Stomach smooth muscle (tissue), 2 donors: ENCODE measurements around the gene UXS1.

Experiments
- H3K27ac ChIP-seq: one replicate; pipeline ENCODE4 v1.7.0; 2013; ENCODE audit warnings: mild to moderate bottlenecking, low read length, inconsistent platforms
- H3K27me3 ChIP-seq, 2 donors: one replicate each; pipeline ENCODE4 v1.7.0; 2013; ENCODE audit warnings: low read length in 2 of 2; ENCODE audit not compliant: insufficient read depth in 2 of 2, control insufficient read depth in 1 of 2
- H3K36me3 ChIP-seq, 2 donors: one replicate each; pipeline ENCODE4 v1.7.0; 2013; ENCODE audit warnings: low read length in 2 of 2; ENCODE audit not compliant: control insufficient read depth in 2 of 2, insufficient read depth in 2 of 2
- H3K4me1 ChIP-seq: one replicate; pipeline ENCODE4 v1.7.0; 2013; ENCODE audit warnings: low read length; ENCODE audit not compliant: control insufficient read depth, insufficient read depth
- H3K4me3 ChIP-seq, 2 donors: one replicate each; pipeline ENCODE4 v1.7.0; 2013; ENCODE audit warnings: low read length in 2 of 2
- H3K9ac ChIP-seq, 2 donors: one replicate each; pipeline ENCODE4 v1.7.0; 2013; ENCODE audit warnings: low read length in 2 of 2, mild to moderate bottlenecking in 1 of 2
- H3K9me3 ChIP-seq, 2 donors: one replicate each; pipeline ENCODE4 v1.7.0; 2013; ENCODE audit warnings: low read length in 2 of 2; ENCODE audit not compliant: control insufficient read depth in 2 of 2
- donor health status: healthy.
- donor health status: Pancreatic carcinoma.

UXS1 gene

DNA sequence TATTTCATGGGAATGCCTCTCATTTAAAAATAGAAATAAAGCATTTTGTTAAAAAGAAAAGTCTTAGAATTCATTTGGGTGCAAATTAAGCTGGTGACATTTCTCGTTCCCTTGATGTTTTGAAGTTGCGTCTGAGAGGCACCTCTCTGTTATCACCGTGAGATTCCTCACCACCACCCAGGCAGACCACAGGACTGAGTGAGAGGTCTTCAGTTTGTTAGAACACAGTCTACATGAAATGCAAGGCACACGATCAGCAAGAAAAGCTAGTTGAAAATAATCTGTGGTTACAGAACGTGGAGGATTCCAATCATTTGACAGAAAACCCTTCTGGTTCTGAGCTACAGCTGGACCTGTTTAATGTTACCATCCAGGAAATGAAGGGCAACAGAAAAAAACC lies 116.0 kb downstream of the UXS1 start:
- H3K36me3 ChIP-seq = peaks cover 0 to 9% of the 10 kb centered on the region in 2 donors
- no peak overlapping the region for H3K27ac ChIP-seq
- no peaks in the 10 kb centered on the region for H3K27me3 ChIP-seq
- H3K4me3 ChIP-seq = no peak overlapping the region
- H3K9ac ChIP-seq = no peak overlapping the region
- no peaks in the 10 kb centered on the region for H3K9me3 ChIP-seq
- H3K4me1 ChIP-seq = peaks cover 11% of the 10 kb centered on the region

DNA sequence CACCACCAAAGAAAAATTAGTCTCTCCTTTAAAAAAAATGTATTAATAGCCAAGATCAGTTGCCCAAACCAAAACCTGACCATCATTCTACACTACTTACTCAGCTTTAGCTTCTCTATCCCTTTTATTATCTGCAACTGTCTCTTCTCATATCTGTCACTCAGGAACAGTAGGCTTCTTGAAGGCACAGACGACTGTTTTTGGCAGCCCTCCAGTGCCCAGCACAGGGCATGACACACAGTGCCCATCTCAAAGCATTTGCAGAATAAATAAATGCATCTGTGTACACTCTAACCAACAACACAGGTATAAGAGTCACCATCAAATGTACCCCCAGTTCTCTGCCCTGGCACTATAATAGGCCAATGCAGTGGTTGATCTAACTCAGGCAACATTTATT lies 117.2 kb downstream of the UXS1 start:
- no peak overlapping the region for H3K27ac ChIP-seq
- H3K4me1 ChIP-seq = peaks cover 23% of the 10 kb centered on the region
- H3K9me3 ChIP-seq = no peaks in the 10 kb centered on the region

DNA sequence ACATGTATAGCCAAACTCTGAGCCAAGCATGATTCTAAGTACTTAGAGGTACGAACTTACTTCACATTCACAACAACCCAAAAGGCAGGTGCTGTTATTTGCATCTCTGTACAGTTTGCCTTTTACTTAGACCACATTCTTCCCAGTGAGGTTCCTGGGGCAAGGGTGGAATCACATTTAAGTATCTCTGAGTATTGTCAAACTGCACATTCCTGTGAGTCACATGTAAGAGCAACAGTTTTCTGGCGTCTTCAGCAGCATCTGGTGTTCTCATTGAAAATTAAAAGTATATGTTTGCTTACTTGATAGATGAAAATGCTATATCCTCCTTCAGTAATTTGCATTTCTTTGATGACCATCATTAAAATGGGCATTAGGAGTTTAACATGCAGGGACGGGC lies 119.1 kb downstream of the UXS1 start:
- peaks cover 0 to 11% of the 10 kb centered on the region in 2 donors for H3K36me3 ChIP-seq
- no peaks in the 10 kb centered on the region for H3K27me3 ChIP-seq
- no peak overlapping the region for H3K9ac ChIP-seq
- H3K4me3 ChIP-seq = no peak overlapping the region
- no peak overlapping the region for H3K27ac ChIP-seq
- no peaks in the 10 kb centered on the region for H3K9me3 ChIP-seq
- H3K4me1 ChIP-seq = peaks cover 37% of the 10 kb centered on the region

More for the DNA sequence above, 117.2 kb downstream of the UXS1 start:
- Histone ChIP-seq H3K27me3 (no peaks in the 10 kb centered on the region), H3K9ac (no peak overlapping the region), H3K36me3 (peaks cover 0 to 11% of the 10 kb centered on the region in 2 donors), H3K4me3 (no peak overlapping the region)

DNA sequence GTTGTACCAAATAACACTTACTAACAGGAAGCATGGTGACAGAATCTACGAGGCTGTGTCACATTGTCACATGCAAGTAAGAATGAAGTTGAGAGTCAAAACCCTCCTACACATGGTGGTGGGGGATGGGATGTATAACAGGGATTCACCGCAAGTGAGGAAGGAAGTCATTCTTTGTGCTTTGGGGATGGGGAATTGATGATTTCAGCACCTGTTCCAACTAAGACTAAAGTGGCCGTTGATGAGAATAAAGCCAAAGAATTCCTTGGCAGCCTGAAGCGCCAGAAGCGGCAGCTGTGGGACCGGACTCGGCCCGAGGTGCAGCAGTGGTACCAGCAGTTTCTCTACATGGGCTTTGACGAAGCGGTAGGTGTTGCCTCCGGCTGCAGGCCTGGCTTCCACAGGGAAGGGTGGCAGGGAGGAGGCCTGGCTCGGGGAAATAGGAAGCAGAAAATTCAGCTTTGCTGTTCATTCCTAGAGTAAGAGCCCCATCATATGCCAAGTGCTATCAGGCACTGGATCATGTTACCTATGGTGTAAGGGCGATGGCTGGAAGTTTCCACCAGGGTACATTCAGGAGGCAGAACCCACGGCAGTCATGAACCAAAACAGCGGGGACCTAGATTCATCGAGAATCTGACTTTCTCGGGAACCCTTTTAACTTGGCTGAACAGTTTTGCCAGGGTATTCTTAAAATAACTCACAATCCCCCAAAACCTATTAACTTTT lies 120.3 kb downstream of the UXS1 start:
- Histone ChIP-seq H3K9me3 (no peaks in the 10 kb centered on the region), H3K27me3 (no peaks in the 10 kb centered on the region), H3K36me3 (peaks cover 0 to 11% of the 10 kb centered on the region in 2 donors), H3K4me3 (peak overlapping the region in 1 of 2 donors; percentile 22), H3K9ac (no peak overlapping the region), H3K27ac (peak overlapping the region; percentile 56), H3K4me1 (peaks cover 39% of the 10 kb centered on the region)

DNA sequence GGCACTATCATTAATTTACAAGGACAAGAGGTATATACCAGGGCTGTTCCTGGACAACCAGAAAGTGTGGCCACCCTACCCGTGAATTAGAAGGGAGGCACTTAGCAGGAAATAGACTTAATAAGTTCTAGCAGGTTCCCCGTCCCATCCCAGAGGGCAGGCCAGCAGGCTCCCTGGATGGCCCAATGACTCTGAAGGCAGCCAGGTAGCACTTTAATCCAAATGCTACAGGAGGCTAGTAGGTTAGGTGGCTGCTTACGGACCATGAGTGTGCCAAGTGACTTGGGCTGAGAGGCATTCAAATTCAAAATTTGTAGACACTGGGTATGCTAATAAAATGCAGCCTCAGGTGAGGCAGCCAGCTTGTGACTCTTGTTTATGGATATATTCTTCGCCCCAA lies 123.9 kb downstream of the UXS1 start:
- no peak overlapping the region for H3K9ac ChIP-seq
- peaks cover 0 to 2% of the 10 kb centered on the region in 2 donors for H3K36me3 ChIP-seq

DNA sequence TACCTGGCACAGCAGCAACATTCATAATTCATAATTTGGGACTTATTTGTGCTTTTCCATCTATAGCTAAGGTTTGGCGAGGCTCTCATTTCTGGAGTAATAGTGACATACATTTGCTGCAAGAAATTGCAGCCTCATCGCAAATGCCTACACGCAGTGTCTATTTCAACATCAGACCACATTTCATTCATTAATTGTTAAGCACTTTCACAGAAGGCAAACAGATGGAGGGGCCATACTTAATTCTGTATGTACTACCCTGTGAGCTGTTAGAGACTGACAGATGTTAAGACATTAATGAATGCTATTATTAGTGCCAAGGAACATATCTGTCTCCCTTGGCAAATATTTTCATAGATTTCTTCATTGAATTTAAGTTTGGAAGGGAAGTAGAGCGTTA lies 125.7 kb downstream of the UXS1 start:
- no peak overlapping the region for H3K27ac ChIP-seq
- H3K9ac ChIP-seq = no peak overlapping the region
- no peak overlapping the region for H3K4me3 ChIP-seq
- peaks cover 0 to 2% of the 10 kb centered on the region in 2 donors for H3K27me3 ChIP-seq
- H3K36me3 ChIP-seq = peaks cover 0 to 2% of the 10 kb centered on the region in 2 donors
- H3K4me1 ChIP-seq = peaks cover 49% of the 10 kb centered on the region
- no peaks in the 10 kb centered on the region for H3K9me3 ChIP-seq

More for the DNA sequence above, 123.9 kb downstream of the UXS1 start:
- Histone ChIP-seq H3K27me3 (peaks cover 0 to 2% of the 10 kb centered on the region in 2 donors), H3K9me3 (no peaks in the 10 kb centered on the region), H3K4me1 (peaks cover 54% of the 10 kb centered on the region), H3K27ac (peak overlapping the region; percentile 49), H3K4me3 (no peak overlapping the region)

DNA sequence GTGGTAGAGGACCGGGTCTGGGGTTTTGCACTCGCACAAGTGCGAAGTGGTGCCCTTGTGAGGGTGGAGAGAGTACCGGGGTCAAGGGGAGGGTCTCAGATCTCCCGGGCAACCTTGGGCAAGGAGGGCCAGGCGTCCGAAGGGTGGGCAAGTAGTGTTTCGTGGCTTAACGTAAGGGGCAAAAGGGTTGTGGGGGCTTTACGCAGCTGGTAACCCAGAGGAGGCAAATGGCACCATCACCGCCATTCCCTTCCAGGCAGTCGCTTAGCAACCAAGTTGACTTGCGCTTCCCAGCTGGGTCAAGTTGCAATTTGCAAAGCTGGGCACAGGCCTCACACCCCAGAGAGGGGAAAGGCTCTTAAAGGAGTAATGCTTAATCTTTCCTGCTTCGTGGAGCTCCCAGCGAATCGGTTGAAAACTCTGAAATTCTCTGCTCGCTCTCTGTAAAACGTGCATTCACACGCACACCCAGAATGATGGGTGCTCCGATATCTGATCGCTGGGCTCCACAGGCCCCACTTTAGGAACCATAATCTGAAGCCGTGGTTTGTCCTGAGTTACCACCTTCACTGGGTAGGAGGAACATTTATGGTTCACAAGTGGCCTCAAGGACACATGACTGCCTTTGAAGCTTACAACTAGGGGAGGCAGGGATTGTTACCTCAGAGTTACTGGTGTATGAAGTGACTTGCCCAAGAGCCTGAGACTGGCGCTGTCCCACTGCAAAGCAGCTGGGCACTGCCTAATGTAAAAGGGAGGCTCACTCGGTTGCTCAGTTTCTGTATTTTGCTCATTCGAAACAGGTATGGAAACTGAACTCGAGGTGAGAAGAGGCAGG lies 127.9 kb downstream of the UXS1 start:
- Histone ChIP-seq H3K4me1 (peaks cover 30% of the 10 kb centered on the region), H3K9me3 (no peaks in the 10 kb centered on the region), H3K36me3 (no peaks in the 10 kb centered on the region), H3K4me3 (peak overlapping the region; percentile 62 to 84), H3K9ac (peak overlapping the region; percentile 55 to 73), H3K27me3 (peaks cover 0 to 4% of the 10 kb centered on the region in 2 donors), H3K27ac (peak overlapping the region; percentile 78)

DNA sequence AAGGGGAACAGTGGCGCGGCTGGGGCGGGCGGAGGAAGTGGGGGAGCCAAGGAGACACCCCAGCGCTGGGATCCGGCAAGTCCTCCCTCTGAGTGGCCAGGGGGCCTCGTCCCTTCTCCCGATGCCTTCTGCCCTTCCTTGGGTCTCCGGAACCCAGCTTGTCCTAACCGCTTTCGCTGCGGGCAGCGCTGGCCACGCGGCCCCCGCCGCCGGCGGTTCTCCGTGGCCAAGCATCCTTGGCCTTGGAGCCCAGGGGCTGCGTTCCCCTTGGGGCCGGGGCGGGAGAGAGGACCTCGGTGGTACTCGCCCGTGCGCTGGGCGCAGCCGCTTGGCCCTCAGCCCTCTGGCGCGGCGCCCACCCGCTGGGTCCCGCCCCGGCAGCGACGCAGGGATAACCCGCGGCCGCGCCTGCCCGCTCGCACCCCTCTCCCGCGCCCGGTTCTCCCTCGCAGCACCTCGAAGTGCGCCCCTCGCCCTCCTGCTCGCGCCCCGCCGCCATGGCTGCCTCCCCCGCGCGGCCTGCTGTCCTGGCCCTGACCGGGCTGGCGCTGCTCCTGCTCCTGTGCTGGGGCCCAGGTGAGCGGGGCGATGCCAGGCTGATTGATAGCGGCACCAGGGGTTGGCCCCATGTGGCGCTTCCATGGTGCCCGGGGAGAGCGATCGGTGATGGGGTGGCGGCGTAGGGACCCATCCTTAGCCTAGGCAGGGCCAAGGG lies 128.7 kb downstream of the UXS1 start:
- H3K9me3 ChIP-seq = no peaks in the 10 kb centered on the region
- H3K27ac ChIP-seq = peak overlapping the region; percentile 78
- H3K4me3 ChIP-seq = peak overlapping the region; percentile 62 to 84
- peaks cover 0 to 4% of the 10 kb centered on the region in 2 donors for H3K27me3 ChIP-seq
- H3K36me3 ChIP-seq = no peaks in the 10 kb centered on the region
- peaks cover 24% of the 10 kb centered on the region for H3K4me1 ChIP-seq
- H3K9ac ChIP-seq = peak overlapping the region; percentile 55 to 73

DNA sequence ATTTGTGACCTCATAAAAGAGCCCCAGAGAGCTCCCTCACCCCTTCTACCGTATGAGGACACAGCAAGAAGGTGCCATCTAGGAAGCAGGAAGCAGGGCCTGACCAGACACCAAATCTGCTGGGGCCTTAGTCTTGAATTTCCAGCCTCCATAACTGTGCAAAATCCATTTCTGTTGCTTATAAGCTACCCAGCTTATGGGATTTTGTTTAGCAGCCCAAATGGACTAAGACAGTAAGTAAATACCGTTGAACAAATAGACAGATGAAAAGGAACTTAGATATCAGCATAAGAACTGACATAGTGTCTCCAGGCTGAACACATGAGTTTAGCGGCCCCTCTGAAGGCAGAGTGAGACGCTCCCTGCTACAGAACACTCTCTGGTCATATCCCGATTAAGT lies 130.9 kb downstream of the UXS1 start:
- Histone ChIP-seq H3K27ac (no peak overlapping the region), H3K9ac (no peak overlapping the region), H3K27me3 (peaks cover 0 to 4% of the 10 kb centered on the region in 2 donors), H3K36me3 (no peaks in the 10 kb centered on the region), H3K9me3 (no peaks in the 10 kb centered on the region), H3K4me3 (no peak overlapping the region), H3K4me1 (peaks cover 17% of the 10 kb centered on the region)

DNA sequence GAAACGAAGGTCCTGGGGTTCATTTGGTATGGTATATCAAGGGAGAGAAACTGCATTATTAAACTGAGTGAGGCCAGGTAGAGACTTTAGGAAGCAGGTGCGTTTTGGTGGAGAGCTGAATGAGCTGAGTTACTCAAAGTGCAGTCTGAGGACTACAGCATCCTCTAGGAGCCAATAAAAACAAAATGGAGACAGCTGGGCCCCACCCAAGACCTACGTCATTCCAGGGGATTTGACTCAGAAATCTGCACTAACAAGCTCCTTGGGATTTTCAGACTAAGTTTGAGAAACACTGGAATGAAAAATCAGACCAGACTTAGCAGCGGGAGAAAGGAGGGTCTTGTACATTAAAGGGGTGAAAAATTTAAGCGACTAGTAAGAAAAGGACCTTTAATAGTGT lies 131.5 kb downstream of the UXS1 start:
- peaks cover 15% of the 10 kb centered on the region for H3K4me1 ChIP-seq
- no peaks in the 10 kb centered on the region for H3K9me3 ChIP-seq
- no peak overlapping the region for H3K27ac ChIP-seq
- H3K4me3 ChIP-seq = no peak overlapping the region
- no peaks in the 10 kb centered on the region for H3K36me3 ChIP-seq
- H3K9ac ChIP-seq = no peak overlapping the region
- peaks cover 0 to 4% of the 10 kb centered on the region in 2 donors for H3K27me3 ChIP-seq
